Right hindlimb (tissue), 1 donor: Measurements from ENCODE around the gene RIPK3.
"Not testable (repeated sequence)": the region's sequence is repeated elsewhere in the genome, so short reads cannot be mapped to it uniquely, and the experiment has no call there.

Experiments
- DNase-seq: peaks from one replicate; pipeline ENCODE4 v3.0.0-alpha.2; 2018

Gene RIPK3

DNA sequence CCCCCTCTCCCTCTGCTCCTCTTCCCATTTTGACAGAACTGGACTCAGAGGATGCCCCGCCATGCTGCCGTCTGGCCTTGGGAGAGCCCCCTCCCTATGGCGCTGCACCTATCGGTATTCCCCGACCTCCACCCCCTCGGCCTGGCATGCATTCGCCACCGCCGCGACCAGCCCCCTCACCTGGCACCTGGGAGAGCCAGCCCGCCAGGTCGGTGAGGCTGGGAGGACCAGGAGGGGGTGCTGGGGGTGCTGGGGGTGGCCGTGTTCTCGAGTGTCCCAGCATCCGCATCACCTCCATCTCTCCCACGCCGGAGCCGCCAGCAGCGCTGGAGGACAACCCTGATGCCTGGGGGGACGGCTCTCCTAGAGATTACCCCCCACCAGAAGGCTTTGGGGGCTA lies 29.7 kb upstream of the RIPK3 start:
- DNase-seq: no peak

DNA sequence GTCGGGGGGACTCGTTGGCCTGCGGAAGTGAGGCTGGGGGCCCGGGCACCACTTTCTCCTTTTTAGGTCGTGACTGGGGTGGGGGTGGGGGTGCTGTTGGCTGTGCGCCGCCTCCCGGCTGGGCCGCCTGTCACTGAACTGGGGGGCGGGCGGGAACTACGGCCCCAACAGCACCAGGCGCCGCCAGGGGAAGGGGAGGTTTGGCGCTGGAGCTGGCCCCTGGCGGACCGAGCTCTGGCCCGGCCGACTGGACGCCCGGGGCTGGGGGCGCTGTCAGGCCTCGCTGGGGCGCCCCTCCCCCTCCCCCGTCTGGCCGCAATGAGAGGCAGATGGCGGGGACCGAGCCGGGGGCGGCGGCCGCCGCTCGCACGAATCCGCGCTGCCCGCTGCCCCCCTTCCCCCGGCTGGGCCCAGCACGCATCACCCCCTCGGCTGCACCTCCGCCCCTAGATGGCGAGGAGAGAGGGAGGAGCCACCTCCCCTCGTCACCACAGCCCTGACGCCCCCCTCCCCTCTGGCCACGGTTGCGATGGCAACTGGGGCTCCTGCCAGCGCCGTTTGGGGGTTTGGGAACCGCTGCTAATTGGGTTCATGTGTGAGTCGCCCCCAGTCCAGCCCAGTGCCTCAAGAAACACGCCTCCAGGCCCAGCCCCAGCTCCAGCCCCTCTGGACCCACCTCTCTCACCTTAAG lies 28.9 kb upstream of the RIPK3 start:
- DNase-seq: peak; percentile 93

DNA sequence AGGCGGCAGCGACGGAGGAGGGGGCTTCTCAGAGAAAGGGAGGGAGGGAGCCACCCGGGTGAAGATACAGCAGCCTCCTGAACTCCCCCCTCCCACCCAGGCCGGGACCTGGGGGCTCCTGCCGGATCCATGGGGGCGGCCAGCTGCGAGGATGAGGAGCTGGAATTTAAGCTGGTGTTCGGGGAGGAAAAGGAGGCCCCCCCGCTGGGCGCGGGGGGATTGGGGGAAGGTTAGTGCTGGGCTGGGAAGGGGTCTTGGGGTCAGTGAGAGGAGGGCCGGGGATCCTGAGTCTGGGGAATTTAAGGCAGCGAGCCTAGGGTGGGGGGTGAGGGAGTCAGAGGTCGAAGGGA lies 28.4 kb upstream of the RIPK3 start:
- no peak for DNase-seq

DNA sequence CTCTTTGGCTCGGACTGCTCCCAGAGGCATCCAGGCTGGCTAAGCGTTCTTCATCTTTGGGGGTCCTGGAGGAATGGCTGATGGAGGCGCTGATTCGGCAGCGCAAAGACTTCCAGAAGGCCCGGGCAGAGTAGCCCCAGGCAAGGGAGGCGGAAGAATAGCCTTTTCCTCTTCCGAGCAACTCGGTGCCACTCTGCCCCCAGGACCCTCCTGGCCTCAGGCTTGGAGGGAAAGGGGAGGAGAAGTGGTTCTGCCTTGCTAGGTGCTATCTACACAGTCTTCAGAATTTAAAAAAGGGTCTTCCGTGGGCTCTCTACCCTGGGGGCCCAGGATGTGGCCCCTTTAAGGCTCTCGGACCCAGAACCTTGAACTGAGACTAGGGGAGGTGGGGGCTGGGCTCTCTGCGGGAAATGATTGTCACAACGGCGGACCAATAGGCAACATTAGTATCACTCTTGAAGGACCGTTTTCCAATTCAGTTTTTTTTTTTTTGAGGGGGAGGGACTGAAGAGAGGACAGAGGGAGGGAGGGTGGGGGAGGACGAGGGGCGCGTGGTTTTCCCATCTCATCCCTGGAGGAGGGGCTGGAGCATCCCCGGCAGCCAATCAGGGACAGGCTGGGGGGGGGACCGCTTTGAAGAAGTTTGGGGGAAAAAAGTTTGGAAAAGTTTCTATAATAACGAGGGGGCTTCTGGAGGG lies 27.9 kb upstream of the RIPK3 start, which contains the start of gene NFATC4:
NFATC4 (plus strand) TSS at position 671 of the 698 bp plus-strand sequence. CDS start 157 bp downstream, outside the sequence.
- peak; percentile 94 for DNase-seq

DNA sequence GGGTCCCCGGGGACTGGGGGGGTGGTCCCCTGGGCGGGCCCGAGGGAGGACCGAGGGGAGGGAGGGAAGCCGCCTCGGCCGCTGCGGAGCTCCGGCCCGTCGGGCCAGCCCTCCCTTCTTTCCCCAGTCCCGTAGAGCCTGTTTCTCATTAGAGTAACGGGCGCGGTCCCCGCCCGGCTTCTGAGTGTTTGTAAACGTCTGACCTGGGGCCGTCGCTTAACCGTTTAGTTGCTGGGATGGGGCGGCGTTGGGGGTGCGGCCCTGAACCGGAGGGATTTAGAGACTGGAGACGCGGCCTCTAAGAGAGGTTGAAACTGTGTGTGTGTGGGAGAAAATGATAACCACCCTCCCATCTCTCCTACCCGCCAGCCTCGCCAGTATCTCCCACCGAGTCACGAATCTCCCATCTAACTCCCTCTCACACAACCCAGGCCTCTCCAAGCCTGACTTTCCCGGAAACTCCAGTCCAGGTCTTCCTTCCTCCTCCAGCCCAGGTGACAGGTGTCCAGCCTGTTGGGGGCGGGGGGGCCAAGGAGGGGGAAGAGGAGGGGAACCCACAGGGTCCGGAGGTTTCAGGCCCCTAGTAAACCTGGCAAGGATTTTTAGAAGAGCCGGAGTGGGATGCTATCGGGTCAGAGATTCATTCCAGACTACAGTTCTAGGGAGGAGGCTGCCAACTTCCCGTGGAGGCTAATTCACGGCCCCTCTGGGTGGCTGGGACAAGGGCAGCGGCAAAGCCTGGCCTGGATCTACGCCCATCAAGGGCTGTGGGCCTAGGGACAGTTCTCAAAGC lies 27.1 kb upstream of the RIPK3 start:
- peak; percentile 96 for DNase-seq

DNA sequence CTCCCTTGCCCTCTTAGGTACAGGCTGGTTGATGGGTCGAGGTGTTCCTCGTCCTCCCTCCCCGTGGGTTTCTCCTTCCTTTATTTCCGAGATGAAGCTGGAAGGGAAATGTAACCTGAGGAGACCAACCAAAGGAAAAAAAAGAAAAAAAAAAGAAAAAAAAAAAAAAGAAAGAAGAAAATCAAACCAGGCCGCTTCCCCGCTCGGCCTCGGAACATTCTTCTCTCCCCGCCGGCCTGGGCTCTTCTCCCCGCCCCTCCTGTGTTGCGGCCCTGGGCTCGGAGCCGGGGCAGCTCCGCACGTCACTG lies 26.6 kb upstream of the RIPK3 start:
- no peak for DNase-seq

DNA sequence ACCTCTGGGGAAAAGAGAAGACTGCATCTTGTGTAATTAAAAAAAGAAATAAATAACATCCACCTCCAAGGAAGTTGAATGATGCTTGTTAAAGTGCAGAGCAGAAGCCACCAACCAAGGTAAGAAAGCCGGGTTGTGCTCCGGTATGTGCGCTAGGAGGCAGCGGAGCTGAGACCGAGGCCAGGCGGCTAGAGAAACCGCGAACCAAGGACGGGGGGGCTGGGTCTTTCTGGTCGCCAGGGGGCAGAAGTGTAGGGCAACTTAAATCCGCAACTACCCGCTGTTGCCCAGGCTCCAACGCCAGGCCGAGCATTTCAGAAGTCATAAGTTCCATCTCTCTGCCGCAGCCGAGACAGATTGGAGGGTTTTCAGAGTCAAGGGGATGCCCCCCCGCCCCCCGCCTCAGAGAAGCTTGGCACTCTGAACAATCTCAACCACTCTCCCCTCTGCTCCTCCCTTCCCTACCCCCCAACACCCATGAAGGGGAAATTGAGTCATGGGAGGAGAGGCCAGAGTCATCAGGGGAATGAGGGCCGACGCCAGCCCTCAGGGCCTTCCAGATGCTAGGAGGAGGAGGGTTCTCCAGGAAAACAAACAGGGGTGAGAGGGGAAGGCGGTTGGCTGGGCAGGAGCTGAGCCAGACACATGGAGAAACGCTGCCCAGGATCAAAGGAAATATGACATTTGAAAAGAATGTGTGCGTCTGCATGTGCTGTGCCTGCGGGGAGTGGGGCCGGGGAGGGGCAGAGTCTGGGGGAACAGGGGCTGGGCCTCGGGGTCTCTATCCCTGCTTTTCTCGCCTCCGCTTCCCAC lies 26.0 kb upstream of the RIPK3 start:
- peak; percentile 90 for DNase-seq

DNA sequence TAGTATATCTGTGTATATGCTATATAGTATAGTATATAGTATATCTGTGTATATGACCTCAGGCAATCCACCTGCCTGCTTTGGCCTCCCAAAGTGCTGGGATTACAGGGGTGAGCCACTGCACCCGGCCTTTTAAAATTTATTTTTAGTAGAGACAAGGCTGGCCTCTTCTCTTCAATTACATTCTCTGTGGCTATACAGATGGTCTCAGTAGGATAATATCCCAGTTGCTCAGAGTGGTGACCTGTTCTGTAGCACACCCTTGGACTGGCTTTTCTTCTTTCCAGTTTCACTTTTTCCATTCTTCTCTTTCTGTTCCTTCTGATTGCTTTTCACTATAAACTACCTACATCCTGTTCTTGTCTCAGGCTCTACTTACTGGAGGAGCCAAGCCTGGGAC lies 25.1 kb upstream of the RIPK3 start:
- DNase-seq: no peak

DNA sequence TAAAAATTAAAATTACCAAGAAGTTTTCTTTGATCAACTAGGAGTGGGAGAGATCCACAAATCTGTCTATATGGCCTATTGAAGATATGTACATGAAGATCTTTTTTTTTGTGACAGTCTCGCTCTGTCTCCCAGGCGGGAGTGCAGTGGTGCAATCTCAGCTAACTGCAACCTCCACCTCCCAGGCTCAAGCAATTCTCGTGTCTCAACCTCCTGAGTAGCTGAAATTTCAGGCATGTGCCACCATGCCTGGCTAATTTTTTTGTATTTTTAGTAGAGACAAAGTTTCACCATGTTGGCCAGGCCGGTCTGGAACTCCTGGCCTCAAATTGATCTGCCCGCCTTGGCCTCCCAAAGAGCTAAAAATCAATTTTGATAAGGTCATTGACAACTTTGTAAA lies 23.6 kb upstream of the RIPK3 start:
- no peak for DNase-seq

DNA sequence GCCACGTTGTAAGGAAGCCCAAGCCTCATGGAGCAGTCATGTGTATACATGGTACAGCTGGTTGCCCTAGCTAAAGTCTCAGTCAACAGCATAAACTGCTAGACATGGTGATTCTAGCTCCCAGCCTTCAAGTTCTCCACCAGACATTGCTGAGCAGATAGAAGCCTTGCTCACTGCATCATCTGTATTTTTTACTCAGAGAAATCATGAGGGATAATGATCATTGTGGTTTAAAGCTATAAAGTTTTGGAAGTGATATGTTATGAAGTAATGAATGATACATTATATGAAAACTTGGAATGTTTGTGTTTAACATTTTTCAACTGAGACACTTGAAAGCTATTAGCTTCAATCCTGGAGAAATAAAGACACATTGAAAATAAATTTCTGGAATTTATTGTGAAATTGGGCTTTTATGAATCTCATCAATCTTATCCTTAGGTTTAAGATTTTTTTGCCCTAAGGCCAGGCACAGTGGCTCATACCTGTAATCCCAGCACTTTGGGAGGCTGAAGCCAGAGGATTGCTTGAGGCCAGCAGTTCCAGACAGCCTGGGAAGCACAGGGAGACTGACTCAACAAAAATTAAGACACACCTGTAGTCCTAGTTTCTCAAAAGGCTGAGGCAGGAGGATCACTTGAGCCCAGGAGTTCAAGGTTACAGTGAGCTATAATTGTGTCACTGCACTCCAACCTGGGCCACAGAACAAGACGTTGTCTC lies 22.6 kb upstream of the RIPK3 start:
- DNase-seq: no peak

DNA sequence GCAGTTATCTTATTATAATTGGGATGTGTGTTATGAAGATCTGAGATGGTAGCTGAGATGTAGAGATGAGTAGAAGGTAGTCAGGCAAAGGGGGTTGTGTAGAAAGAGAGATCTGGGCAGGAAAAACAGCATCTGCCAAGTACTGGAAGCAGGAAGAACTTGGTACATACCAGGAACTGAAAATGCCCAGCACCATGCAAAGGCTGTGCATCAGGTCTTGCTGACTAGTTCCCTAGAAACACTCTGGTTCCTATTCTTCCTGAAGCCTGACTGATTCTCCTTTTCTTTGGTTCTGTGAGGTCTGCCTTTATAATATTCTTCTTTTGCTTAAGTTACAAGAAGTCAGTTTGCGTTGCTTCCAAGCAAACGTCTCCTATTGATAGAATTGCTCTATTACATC lies 21.5 kb upstream of the RIPK3 start:
- DNase-seq: no peak

DNA sequence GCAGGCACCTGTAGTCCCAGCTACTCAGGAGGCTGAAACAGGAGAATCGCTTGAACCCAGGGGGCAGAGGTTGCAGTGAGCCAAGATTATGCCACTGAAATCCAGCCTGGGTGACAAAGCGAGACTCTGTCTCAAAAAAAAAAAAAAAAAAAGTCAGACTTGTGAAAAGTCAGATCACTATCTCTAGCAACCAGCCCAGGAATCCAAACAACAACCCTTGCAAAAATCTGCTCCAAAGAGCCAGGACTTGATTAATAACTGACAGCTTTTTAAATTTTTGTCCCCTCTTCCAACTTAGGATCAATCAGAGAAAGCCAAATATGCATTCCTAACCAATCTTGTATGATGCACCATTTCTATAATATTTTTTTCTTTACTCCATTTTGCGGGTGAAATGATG lies 20.5 kb upstream of the RIPK3 start:
- DNase-seq: no peak

DNA sequence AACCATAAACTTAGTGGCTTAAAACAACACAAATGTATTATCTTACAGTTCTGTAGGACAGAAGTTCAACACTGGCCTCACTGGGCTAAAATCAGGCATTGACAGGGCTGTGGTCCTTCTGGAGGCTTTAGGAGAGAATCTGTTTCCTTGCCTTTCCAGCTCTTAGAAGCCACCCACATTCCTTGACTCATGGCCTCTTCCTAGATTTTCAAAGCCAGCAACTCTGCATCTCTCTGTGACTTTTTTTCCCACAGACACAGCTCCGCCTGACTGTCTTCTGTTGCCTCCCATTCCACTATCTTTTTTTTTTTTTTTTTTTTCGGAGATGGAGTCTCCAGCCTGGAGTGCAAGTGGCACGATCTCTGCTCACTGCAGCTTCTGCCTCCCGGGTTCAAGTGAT lies 16.4 kb upstream of the RIPK3 start:
- no peak for DNase-seq

DNA sequence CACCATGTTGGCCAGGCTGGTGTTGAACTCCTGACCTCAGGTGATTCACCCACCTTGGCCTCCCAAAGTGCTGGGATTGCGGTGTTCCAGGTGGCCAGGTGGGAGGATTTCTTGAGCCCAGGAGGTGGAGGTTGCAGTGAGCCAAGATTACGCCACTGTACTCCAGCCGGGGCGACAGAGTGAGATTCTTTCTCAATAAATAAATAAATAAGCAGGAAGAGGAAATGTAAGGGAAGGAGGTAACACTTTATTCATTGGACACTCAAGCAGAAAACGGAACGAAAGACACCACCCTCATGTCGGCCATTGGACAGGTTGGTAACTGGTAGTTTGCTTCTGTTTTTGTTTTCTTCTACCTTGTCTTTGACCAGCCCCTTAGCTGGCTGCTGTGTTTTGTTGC lies 15.2 kb upstream of the RIPK3 start:
- DNase-seq: no peak

DNA sequence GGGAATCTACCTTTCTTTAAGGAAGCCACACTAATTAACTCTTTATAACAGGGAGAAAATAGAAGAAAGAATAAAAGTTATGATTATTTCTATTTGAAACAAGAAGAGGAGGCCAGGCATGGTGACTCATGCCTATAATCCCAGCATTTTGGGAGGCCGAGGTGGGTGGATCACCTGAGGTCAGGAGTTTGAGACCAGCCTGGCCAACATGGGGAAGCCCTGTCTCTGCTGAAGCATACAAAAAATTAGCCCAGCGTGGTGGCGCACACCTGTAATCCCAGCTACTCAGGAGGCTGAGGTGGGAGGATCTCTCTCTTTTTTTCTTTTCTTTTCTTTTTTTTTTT lies 14.7 kb upstream of the RIPK3 start:
- not testable (repeated sequence) for DNase-seq

DNA sequence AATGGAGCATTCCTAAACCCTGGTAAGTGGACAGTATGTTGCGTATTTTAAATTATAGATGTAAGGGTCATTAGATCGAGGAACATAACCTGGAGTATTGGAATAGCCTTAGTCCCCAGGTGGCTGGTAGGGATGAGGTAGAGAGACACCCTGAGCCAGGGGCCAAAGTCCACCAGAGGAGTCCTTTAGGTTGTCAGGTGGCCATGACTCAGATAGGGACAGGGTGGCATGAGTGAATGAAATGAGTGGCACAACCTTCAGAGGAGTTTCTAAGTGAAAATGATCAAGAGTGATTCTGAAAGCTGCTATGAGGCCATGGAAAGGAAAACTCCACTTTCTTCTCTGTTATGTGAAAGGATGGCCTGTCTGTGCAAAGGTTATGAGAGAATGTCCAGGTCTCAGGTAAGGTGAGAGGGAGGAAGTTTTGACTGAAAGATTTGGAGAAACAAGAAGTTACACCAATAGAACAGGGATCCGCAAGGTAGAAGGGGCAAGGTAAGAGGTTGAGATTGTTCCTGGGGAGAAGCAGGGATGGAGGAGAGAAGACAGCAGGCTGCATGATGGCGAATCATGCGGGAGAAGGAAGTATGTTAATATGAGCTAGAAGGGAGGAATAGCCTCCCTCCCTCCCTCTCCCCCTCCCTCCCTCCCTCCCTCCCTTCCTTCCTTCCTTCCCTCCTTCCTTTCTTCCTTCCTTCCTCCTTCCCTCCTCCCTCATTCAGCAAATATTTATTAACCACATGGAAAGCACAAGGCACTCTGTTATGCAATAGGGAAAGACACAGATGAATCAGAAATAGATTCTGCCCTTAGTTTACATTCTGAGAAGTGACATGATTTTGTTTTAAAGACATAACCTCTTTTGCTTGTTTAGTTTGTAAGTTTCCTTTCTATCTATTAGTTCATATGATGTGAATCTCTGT lies 14.0 kb upstream of the RIPK3 start:
- no peak for DNase-seq

DNA sequence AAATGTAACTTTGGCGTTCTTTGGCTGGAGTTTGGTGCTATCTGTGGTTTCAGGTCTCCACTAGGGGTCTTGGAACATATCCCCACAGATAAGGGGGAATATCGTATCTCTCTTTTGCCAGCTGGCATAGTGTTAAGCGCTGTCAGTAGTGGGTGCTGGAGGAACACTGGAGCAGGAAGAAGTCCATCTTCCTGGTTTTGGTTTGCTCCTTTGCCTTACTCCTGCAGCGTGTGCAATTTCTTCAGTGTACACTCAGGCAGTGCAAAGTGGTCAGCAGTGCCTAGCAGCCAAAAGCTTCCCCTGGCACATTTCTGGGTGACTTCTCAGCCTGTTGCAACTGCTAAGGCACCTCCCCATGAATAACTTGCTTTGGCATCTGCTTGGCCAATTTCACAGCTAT lies 11.7 kb upstream of the RIPK3 start:
- DNase-seq: no peak

DNA sequence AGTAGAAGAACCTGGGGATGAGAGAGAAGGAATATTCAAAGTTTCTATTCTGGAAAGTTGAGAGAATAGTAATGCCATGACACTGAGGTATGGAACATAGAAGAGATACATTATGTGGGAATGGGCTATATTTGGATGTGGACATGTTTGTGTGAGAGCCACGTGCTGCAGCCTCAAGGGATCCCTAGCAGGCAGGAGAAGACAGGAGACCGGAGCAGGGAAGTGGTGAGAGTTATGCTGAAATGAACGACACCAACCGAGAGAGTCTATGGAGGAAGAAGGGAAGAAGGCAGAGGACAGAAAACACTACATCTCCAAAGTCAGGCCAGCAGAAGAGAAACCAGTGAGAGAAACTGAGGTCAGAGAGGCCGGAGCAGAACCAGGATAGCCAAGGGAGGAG lies 10.0 kb upstream of the RIPK3 start:
- DNase-seq: no peak

DNA sequence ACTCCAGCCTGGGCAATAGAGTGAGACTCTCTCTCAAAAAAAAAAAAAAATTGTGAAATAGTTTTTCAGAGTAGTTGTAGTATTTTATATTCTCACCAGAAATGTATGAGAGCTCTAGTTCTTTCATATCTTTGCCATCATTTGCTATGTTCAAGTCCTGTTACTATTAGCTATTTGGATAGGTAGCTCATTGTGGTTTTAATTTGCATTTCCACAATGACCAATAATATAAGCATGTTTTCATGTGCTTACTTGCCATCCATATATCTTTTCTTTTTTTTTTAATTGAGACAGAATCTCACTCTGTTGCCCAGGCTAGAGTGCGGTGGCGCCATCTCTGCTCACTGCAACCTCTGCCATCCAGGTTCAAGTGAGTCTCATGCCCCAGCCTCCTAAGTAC lies 8.4 kb upstream of the RIPK3 start:
- no peak for DNase-seq

DNA sequence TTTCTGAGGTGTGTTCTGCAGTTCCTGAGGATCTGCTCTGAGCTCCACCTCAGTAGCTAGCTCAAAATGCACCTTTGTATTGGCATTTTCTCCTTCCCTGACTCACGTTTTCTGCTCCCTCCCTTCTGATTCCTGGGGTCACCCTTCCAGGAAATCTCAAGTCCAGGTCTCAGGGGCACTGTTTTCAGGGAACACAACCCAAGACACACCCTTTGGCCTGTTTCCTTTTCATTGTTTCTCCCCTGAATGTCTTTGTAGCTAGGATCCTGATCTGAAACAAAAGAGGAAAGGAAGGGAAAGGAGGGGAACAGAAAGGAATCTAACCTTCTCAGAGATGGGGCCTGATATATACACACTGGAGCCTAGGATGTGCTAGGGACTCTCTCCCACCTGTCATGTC lies 7.3 kb upstream of the RIPK3 start:
- DNase-seq: no peak

DNA sequence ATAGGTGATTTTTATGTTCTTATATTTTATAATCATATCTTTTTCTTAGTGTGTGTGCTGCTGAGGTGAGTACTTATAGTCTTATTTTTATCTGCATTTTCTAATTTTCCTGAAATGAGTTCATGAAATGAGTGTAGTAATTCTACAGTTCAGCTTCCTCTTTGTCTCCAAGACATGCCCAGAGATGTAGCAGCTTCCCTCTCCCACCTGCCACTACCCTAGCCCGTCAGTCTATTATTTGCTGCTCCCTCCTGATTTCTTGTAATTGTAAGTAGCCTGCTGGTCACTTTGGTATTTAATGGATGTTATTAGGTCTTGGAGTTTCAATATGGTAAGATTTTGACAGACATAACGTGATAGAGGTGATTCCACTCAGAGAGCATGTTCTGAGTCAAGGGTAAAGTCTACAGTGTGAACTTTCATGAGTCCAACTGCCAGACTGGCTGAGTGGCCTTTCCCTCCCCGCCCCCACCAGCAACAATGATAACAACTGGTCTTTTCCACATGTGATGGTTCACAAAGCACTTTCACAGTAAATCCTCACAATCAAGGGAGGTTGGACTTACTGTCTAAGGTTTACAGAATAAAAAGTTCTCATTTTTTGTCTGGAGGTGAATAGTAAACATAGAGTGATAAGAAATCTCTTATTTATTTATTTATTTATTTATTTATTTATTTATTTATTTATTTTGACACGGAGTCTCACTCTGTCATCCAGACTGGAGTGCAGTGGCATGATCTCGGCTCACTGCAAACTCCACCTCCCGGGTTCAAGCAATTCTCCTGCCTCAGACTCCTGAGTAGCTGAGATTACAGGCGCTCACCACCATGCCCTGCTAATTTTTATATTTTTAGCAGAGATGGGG lies 4.2 kb upstream of the RIPK3 start:
- DNase-seq: no peak
